Testis (tissue), 2 donors: ENCODE results near the gene ORMDL3.

Experiments used
- CTCF ChIP-seq, 3 experiments: fragments of 450-650 bp in 2 of 3; fragments of 200-600 bp in 1 of 3; sonication (generic) in 1 of 3; IDR thresholded peaks; one replicate each; pipeline ENCODE4 v1.5.1; 2016 to 2019; ENCODE audit warnings: antibody characterized with exemption in 3 of 3, mild to moderate bottlenecking in 2 of 3, moderate library complexity in 1 of 3
- POLR2A ChIP-seq: fragments of 450-650 bp; IDR thresholded peaks from one replicate; pipeline ENCODE4 v1.6.1; 2017; ENCODE audit warnings: antibody characterized with exemption, mild to moderate bottlenecking, moderate library complexity

GRCh38 chr17:39946551-39947330 lies 19.3 kb upstream of the ORMDL3 start:
- TF ChIP-seq POLR2A (no peak), CTCF (IDR thresholded peaks at IDR 0.05) (no peak)
